ENCODE measurements around the gene HOXC5. TPM values are rescaled to one million over a fixed set of nuclear protein-coding genes. Genes with fewer than 3 reads are reported as not detected.
A peak's percentile ranks its signal among the peaks of the same experiment; 100 is the strongest.

Gene HOXC5
- total RNA-seq (not detected), polyA plus RNA-seq (not detected), total RNA-seq (0 reads per million in 6 experiments)

- Mint-ChIP-seq H3K4me1 (peaks cover 13 to 38% (median 29%) of the 10 kb centered on the region in 4 donors), H3K4me3 (peak within 1 kb of the TSS; percentile 53 to 83 (median 72)), H3K9me3 (peaks cover 0 to 5% (median 0%) of the 10 kb centered on the region in 9 donors), H3K27me3 (peaks cover 43 to 96% (median 66%) of the 10 kb centered on the region in 5 donors), H3K27ac (peak within 1 kb of the TSS in 4 of 10 donors; percentile 15 to 81 (median 40)), H3K36me3 (peaks cover 0 to 6% (median 2%) of the 10 kb centered on the region in 3 donors)
- ATAC-seq (peak in 1 of 2 donors; percentile 34), DNase-seq (peak; percentile 47 to 77 (median 66))
- POLR2A ChIA-PET = interaction anchor here (0.7 to 1.8 kb wide), 7 partner anchors 15 to 306 kb away, joined by 3 to 18 read pairs (median 4); partner anchors contain the start of genes CALCOCO1 and SMUG1
Observed at GRCh38 chr12:54032627-54033100, at the start of gene HOXC5. Gene HOXC5 (plus strand): TSS chr12:54033050. CDS start chr12:54033123, 73 bp downstream.

GRCh38 chr12:53983568-53983949 lies 49.3 kb upstream of the HOXC5 start:
- POLR2A ChIA-PET = no interaction called here
- Mint-ChIP-seq H3K4me3 (peak overlapping the region in 1 of 10 donors; percentile 19), H3K9me3 (peaks cover 0 to 23% (median 0%) of the 10 kb centered on the region in 9 donors), H3K36me3 (peaks cover 0 to 4% (median 2%) of the 10 kb centered on the region in 3 donors), H3K4me1 (peaks cover 11 to 36% (median 21%) of the 10 kb centered on the region in 4 donors), H3K27ac (peak overlapping the region in 2 of 10 donors; percentile 80 to 87), H3K27me3 (peaks cover 56 to 99% (median 83%) of the 10 kb centered on the region in 5 donors)
- DNase-seq (no peak), ATAC-seq (no peak)

- H3K4me3 Mint-ChIP-seq = peak overlapping the region in 1 of 10 donors; percentile 70
- POLR2A ChIA-PET = no interaction called here
- DNase-seq (peak in 1 of 10 donors; percentile 46), ATAC-seq (no peak)
- peaks cover 0 to 4% (median 2%) of the 10 kb centered on the region in 3 donors for H3K36me3 Mint-ChIP-seq
- peaks cover 14 to 41% (median 23%) of the 10 kb centered on the region in 4 donors for H3K4me1 Mint-ChIP-seq
- peaks cover 59 to 99% (median 82%) of the 10 kb centered on the region in 5 donors for H3K27me3 Mint-ChIP-seq
- peak overlapping the region in 2 of 10 donors; percentile 80 to 87 for H3K27ac Mint-ChIP-seq
- H3K9me3 Mint-ChIP-seq = peaks cover 0 to 21% (median 0%) of the 10 kb centered on the region in 9 donors
Observed at GRCh38 chr12:53983950-53984572, 48.8 kb upstream of the HOXC5 start.

GRCh38 chr12:53984901-53985691 lies 47.8 kb upstream of the HOXC5 start, which contains the start of gene HOXC10:
Gene HOXC10 (plus strand): TSS chr12:53985146. CDS start chr12:53985260, 114 bp downstream.
- Mint-ChIP-seq H3K27ac (peak within 1 kb of the TSS in 4 of 10 donors; percentile 25 to 91 (median 75)), H3K4me3 (peak within 1 kb of the TSS; percentile 28 to 86 (median 70)), H3K36me3 (peaks cover 0 to 4% (median 2%) of the 10 kb centered on the region in 3 donors), H3K27me3 (peaks cover 66 to 99% (median 82%) of the 10 kb centered on the region in 5 donors), H3K4me1 (peaks cover 24 to 49% (median 33%) of the 10 kb centered on the region in 4 donors), H3K9me3 (peaks cover 0 to 19% (median 0%) of the 10 kb centered on the region in 9 donors)
- POLR2A ChIA-PET = interaction anchor here (0.5 to 0.6 kb wide), 2 partner anchors 50 to 485 kb away, joined by 3 to 8 read pairs; no protein-coding TSS in a partner anchor
- peak; percentile 44 to 77 (median 54) for DNase-seq
- ATAC-seq = peak; percentile 32 to 56

- Mint-ChIP-seq H3K27me3 (peaks cover 67 to 99% (median 82%) of the 10 kb centered on the region in 5 donors), H3K9me3 (peaks cover 0 to 19% (median 0%) of the 10 kb centered on the region in 9 donors), H3K4me3 (peak overlapping the region in 9 of 10 donors; percentile 54 to 86 (median 70)), H3K36me3 (peaks cover 0 to 4% (median 2%) of the 10 kb centered on the region in 3 donors), H3K4me1 (peaks cover 28 to 49% (median 36%) of the 10 kb centered on the region in 4 donors), H3K27ac (peak overlapping the region in 3 of 10 donors; percentile 25 to 91 (median 63))
- no peak for ATAC-seq
- POLR2A ChIA-PET = interaction anchor here (0.5 to 0.6 kb wide), 2 partner anchors 51 to 485 kb away, joined by 3 to 8 read pairs; no protein-coding TSS in a partner anchor
- DNase-seq = no peak
Observed at GRCh38 chr12:53985692-53985993, 47.2 kb upstream of the HOXC5 start.

GRCh38 chr12:53985994-53986685 lies 46.7 kb upstream of the HOXC5 start:
- ATAC-seq (peak; percentile 43 to 60), DNase-seq (peak in 1 of 10 donors; percentile 61)
- Mint-ChIP-seq H3K4me3 (peak overlapping the region; percentile 2 to 86 (median 70)), H3K36me3 (peaks cover 0 to 6% (median 2%) of the 10 kb centered on the region in 3 donors), H3K27me3 (peaks cover 66 to 99% (median 80%) of the 10 kb centered on the region in 5 donors), H3K9me3 (peaks cover 0 to 19% (median 0%) of the 10 kb centered on the region in 9 donors), H3K4me1 (peaks cover 30 to 49% (median 35%) of the 10 kb centered on the region in 4 donors), H3K27ac (peak overlapping the region in 1 of 10 donors; percentile 63)
- POLR2A ChIA-PET = interaction anchor here (0.5 kb wide), 1 partner anchor 51 kb away, joined by 8 read pairs; no protein-coding TSS in a partner anchor

GRCh38 chr12:53986686-53987483 lies 46.0 kb upstream of the HOXC5 start:
- POLR2A ChIA-PET = no interaction called here
- peaks cover 30 to 50% (median 35%) of the 10 kb centered on the region in 4 donors for H3K4me1 Mint-ChIP-seq
- DNase-seq = peak in 1 of 10 donors; percentile 31

GRCh38 chr12:53987787-53988230 lies 45.0 kb upstream of the HOXC5 start:
- peaks cover 73 to 99% (median 84%) of the 10 kb centered on the region in 5 donors for H3K27me3 Mint-ChIP-seq
- H3K4me3 Mint-ChIP-seq = no peak overlapping the region
- peak in 1 of 10 donors; percentile 10 for DNase-seq
- peaks cover 0 to 7% (median 2%) of the 10 kb centered on the region in 3 donors for H3K36me3 Mint-ChIP-seq
- H3K9me3 Mint-ChIP-seq = peaks cover 0 to 21% (median 0%) of the 10 kb centered on the region in 9 donors
- peak overlapping the region in 1 of 10 donors; percentile 7 for H3K27ac Mint-ChIP-seq
- no peak for ATAC-seq
- H3K4me1 Mint-ChIP-seq = peaks cover 30 to 50% (median 35%) of the 10 kb centered on the region in 4 donors
- POLR2A ChIA-PET = interaction anchor here (1.0 to 1.2 kb wide), 3 partner anchors 10 to 21 kb away, joined by 3 to 5 read pairs (median 4); no protein-coding TSS in a partner anchor

More at GRCh38 chr12:53986686-53987483, 46.0 kb upstream of the HOXC5 start:
- peaks cover 70 to 99% (median 80%) of the 10 kb centered on the region in 5 donors for H3K27me3 Mint-ChIP-seq
- ATAC-seq = no peak
- peaks cover 0 to 7% (median 2%) of the 10 kb centered on the region in 3 donors for H3K36me3 Mint-ChIP-seq
- peak overlapping the region in 5 of 10 donors; percentile 12 to 70 (median 46) for H3K4me3 Mint-ChIP-seq
- H3K27ac Mint-ChIP-seq = peak overlapping the region in 1 of 10 donors; percentile 16
- peaks cover 0 to 19% (median 0%) of the 10 kb centered on the region in 9 donors for H3K9me3 Mint-ChIP-seq

GRCh38 chr12:53988541-53989226 lies 44.2 kb upstream of the HOXC5 start:
- peaks cover 0 to 7% (median 0%) of the 10 kb centered on the region in 3 donors for H3K36me3 Mint-ChIP-seq
- ATAC-seq = no peak
- H3K9me3 Mint-ChIP-seq = peaks cover 0 to 15% (median 0%) of the 10 kb centered on the region in 9 donors
- peak overlapping the region in 2 of 10 donors; percentile 47 to 53 for H3K27ac Mint-ChIP-seq
- peak in 1 of 10 donors; percentile 4 for DNase-seq
- peaks cover 32 to 50% (median 35%) of the 10 kb centered on the region in 4 donors for H3K4me1 Mint-ChIP-seq
- POLR2A ChIA-PET = interaction anchor here (1.0 to 1.2 kb wide), 3 partner anchors 9 to 22 kb away, joined by 3 to 5 read pairs (median 4); no protein-coding TSS in a partner anchor
- peaks cover 75 to 99% (median 84%) of the 10 kb centered on the region in 5 donors for H3K27me3 Mint-ChIP-seq
- peak overlapping the region in 9 of 10 donors; percentile 22 to 80 (median 48) for H3K4me3 Mint-ChIP-seq

All from naive thymus-derived CD8-positive, alpha-beta T cell (primary cell).